ENCODE measurements around the gene ZSWIM8. TPM values are rescaled to one million over a fixed set of nuclear protein-coding genes. Genes with fewer than 3 reads are reported as not detected.

The ZSWIM8 gene
- total and polyA plus RNA-seq, 10 of the 15 experiments (the other 5 are each of a cell fraction or from before 2014, with no cell fraction given) = 7.8 to 47.1 (median 23.6) TPM

DNA sequence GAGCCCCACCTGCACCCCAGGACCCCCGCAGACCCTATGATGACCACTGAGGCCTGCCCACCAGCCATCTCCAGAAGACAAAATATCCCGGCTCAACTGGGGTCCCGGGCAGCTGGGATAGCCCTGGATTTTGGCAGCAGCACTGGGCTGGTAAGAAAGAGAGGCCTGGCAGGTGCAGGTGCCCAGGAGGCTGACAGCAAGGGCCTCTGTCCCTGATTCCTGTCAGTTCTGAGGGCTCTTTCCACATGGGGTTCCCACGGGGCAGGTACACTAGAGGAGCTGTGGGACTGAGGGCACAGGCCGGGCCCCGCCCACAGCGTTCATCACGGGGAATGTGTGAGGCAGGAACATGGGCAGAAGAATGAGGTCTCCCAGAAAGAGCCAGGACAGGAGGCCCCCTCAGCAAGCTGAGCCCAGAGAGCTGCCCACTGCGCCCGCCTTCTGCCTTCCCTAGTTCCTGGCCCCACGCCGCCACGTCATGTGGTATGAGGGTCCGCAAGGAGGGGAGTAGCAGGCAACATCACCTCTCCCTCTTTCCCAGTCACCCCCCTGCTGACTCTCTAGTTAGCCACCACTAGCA lies 38.8 kb downstream of the ZSWIM8 start (continued):
- TF ChIP-seq, protein P1, sequence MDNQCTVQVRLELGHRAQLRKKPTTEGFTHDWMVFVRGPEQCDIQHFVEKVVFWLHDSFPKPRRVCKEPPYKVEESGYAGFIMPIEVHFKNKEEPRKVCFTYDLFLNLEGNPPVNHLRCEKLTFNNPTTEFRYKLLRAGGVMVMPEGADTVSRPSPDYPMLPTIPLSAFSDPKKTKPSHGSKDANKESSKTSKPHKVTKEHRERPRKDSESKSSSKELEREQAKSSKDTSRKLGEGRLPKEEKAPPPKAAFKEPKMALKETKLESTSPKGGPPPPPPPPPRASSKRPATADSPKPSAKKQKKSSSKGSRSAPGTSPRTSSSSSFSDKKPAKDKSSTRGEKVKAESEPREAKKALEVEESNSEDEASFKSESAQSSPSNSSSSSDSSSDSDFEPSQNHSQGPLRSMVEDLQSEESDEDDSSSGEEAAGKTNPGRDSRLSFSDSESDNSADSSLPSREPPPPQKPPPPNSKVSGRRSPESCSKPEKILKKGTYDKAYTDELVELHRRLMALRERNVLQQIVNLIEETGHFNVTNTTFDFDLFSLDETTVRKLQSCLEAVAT (IDR thresholded peaks at IDR 0.05) = no peak
- no peak for TF ChIP-seq SMC3 (IDR thresholded peaks at IDR 0.05; ENCODE audit: borderline replicate concordance, low read length)
- TF ChIP-seq GATAD2B (conservative IDR thresholded peaks at IDR 0.05; ENCODE audit: low read depth) = no peak
- TF ChIP-seq, protein P2, sequence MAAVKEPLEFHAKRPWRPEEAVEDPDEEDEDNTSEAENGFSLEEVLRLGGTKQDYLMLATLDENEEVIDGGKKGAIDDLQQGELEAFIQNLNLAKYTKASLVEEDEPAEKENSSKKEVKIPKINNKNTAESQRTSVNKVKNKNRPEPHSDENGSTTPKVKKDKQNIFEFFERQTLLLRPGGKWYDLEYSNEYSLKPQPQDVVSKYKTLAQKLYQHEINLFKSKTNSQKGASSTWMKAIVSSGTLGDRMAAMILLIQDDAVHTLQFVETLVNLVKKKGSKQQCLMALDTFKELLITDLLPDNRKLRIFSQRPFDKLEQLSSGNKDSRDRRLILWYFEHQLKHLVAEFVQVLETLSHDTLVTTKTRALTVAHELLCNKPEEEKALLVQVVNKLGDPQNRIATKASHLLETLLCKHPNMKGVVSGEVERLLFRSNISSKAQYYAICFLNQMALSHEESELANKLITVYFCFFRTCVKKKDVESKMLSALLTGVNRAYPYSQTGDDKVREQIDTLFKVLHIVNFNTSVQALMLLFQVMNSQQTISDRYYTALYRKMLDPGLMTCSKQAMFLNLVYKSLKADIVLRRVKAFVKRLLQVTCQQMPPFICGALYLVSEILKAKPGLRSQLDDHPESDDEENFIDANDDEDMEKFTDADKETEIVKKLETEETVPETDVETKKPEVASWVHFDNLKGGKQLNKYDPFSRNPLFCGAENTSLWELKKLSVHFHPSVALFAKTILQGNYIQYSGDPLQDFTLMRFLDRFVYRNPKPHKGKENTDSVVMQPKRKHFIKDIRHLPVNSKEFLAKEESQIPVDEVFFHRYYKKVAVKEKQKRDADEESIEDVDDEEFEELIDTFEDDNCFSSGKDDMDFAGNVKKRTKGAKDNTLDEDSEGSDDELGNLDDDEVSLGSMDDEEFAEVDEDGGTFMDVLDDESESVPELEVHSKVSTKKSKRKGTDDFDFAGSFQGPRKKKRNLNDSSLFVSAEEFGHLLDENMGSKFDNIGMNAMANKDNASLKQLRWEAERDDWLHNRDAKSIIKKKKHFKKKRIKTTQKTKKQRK (IDR thresholded peaks at IDR 0.05; ENCODE audit: low read depth, low read length) = no peak
- no peak for TF ChIP-seq YBX1 (IDR thresholded peaks at IDR 0.05)
- no peak for TF ChIP-seq PAX8 (IDR thresholded peaks at IDR 0.05)
- TF ChIP-seq STAT1 (conservative IDR thresholded peaks at IDR 0.05) = no peak
- TF ChIP-seq WRNIP1 (IDR thresholded peaks at IDR 0.05; ENCODE audit: borderline replicate concordance, low read depth, low read length) = no peak

Data from GM12878 (cell line).